ENCODE measurements around the gene ATG5. TPM values are rescaled to one million over a fixed set of nuclear protein-coding genes. Genes with fewer than 3 reads are reported as not detected.

ATG5 gene
- total RNA-seq, 1 experiment from 2014 or later = 51.4 TPM

DNA sequence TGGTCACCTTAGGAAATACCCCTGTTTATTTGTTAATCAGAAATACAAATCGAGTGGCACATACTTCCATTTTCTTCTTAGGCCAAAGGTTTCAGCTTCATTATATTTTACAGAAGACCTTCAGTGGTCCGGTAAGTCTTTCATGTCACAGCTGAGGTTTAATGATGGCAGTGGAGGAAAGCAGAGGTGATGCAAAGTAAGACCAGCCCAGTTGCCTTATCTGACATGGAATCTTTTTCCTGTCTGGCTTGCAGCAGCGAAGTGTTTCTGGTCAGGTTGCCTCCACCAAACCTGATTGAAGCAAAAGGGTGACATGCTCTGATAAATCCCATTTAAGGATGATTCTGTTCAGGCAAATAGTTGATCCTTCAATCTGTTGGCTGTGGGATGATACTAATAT, 139.4 kb downstream of the ATG5 start:
- BruUV-seq (replicated peaks) = no TSS peak
- H3K4me3 ChIP-seq (ENCODE audit: low read depth in 2 of 2, low read length in 2 of 2) = no peak overlapping the region
- no peak for DNase-seq (ENCODE audit: low read depth, low spot score)
- TF ChIP-seq, protein P1, sequence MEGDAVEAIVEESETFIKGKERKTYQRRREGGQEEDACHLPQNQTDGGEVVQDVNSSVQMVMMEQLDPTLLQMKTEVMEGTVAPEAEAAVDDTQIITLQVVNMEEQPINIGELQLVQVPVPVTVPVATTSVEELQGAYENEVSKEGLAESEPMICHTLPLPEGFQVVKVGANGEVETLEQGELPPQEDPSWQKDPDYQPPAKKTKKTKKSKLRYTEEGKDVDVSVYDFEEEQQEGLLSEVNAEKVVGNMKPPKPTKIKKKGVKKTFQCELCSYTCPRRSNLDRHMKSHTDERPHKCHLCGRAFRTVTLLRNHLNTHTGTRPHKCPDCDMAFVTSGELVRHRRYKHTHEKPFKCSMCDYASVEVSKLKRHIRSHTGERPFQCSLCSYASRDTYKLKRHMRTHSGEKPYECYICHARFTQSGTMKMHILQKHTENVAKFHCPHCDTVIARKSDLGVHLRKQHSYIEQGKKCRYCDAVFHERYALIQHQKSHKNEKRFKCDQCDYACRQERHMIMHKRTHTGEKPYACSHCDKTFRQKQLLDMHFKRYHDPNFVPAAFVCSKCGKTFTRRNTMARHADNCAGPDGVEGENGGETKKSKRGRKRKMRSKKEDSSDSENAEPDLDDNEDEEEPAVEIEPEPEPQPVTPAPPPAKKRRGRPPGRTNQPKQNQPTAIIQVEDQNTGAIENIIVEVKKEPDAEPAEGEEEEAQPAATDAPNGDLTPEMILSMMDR (IDR thresholded peaks at IDR 0.05) = no peak
- TF ChIP-seq SIN3A (IDR thresholded peaks at IDR 0.05; ENCODE audit: borderline replicate concordance, insufficient read depth, low read depth, low read length) = no peak
- no peak for TF ChIP-seq POLR2AphosphoS5 (IDR thresholded peaks at IDR 0.05; ENCODE audit: low read depth, low read length)
- TF ChIP-seq REST (IDR thresholded peaks at IDR 0.05; ENCODE audit: insufficient read depth in 1 of 2, low read depth in 2 of 2, low read length in 1 of 2) = no peak
- TF ChIP-seq TCF7L2 (IDR thresholded peaks at IDR 0.05; ENCODE audit: low read depth, low read length) = no peak
- intact Hi-C loops (cut with micrococcal nuclease; ENCODE audit: unreplicated experiment) = no loop called here
- H3K9me3 ChIP-seq (ENCODE audit: control insufficient read depth, insufficient read depth, low read depth, low read length) = no peaks in the 10 kb centered on the region
- H3K36me3 ChIP-seq (ENCODE audit: control insufficient read depth, insufficient read depth, low read length) = peaks cover 4% of the 10 kb centered on the region; the same call in 1 of the 2 replicates
- ChIA-PET CTCF (no interaction called here), POLR2A (no interaction called here)
- in situ Hi-C loops (cut with HindIII; ENCODE audit: low pct_unique_long_range_greater_than_20kb, low sequenced_read_pairs) = no loop called here
- ATAC-seq = no peak
- H3K27ac ChIP-seq (ENCODE audit: low read length) = no peak overlapping the region
- no peaks in the 10 kb centered on the region for H3K4me1 ChIP-seq (ENCODE audit: control insufficient read depth, insufficient read depth, low read length)
- no peaks in the 10 kb centered on the region for H3K27me3 ChIP-seq (ENCODE audit: control insufficient read depth, insufficient read depth, low read length)

DNA sequence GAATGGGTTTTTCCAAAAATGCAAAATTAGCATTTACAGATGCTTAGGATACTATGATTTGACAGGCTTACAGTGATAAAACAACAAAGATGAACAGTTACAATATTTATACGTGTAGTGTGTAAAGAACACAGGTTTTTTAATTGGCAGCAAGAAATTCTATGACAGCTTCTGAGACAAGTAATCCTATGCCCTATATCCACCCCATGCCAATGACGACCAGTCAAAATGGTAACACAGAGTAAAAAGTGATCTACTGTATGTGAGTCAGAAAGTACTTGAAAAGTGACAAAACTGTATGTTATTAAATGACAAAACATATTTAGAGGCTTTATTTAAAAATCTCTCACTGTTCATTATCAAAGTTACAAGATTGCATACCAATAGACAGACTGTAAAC, 139.9 kb downstream of the ATG5 start:
- TF ChIP-seq REST (IDR thresholded peaks at IDR 0.05; ENCODE audit: insufficient read depth in 1 of 2, low read depth in 2 of 2, low read length in 1 of 2) (no peak), POLR2AphosphoS5 (IDR thresholded peaks at IDR 0.05; ENCODE audit: low read depth, low read length) (no peak), SIN3A (IDR thresholded peaks at IDR 0.05; ENCODE audit: borderline replicate concordance, insufficient read depth, low read depth, low read length) (no peak), TCF7L2 (IDR thresholded peaks at IDR 0.05; ENCODE audit: low read depth, low read length) (no peak)
- TF ChIP-seq, protein P1 (IDR thresholded peaks at IDR 0.05) = no peak
- ChIA-PET CTCF (no interaction called here), POLR2A (no interaction called here)
- no TSS peak for BruUV-seq (replicated peaks)
- intact Hi-C loops (cut with micrococcal nuclease; ENCODE audit: unreplicated experiment) (no loop called here), in situ Hi-C loops (cut with HindIII; ENCODE audit: low pct_unique_long_range_greater_than_20kb, low sequenced_read_pairs) (no loop called here)
- Histone ChIP-seq H3K27me3 (ENCODE audit: control insufficient read depth, insufficient read depth, low read length) (no peaks in the 10 kb centered on the region), H3K4me3 (ENCODE audit: low read depth in 2 of 2, low read length in 2 of 2) (no peak overlapping the region), H3K9me3 (ENCODE audit: control insufficient read depth, insufficient read depth, low read depth, low read length) (no peaks in the 10 kb centered on the region), H3K36me3 (ENCODE audit: control insufficient read depth, insufficient read depth, low read length) (peaks cover 4% of the 10 kb centered on the region; the same call in 1 of the 2 replicates), H3K4me1 (ENCODE audit: control insufficient read depth, insufficient read depth, low read length) (no peaks in the 10 kb centered on the region), H3K27ac (ENCODE audit: low read length) (no peak overlapping the region)
- DNase-seq (ENCODE audit: low read depth, low spot score) (no peak), ATAC-seq (no peak)

All from Panc1 (cell line).